ENCODE measurements around the gene SUMO3.

DNA sequence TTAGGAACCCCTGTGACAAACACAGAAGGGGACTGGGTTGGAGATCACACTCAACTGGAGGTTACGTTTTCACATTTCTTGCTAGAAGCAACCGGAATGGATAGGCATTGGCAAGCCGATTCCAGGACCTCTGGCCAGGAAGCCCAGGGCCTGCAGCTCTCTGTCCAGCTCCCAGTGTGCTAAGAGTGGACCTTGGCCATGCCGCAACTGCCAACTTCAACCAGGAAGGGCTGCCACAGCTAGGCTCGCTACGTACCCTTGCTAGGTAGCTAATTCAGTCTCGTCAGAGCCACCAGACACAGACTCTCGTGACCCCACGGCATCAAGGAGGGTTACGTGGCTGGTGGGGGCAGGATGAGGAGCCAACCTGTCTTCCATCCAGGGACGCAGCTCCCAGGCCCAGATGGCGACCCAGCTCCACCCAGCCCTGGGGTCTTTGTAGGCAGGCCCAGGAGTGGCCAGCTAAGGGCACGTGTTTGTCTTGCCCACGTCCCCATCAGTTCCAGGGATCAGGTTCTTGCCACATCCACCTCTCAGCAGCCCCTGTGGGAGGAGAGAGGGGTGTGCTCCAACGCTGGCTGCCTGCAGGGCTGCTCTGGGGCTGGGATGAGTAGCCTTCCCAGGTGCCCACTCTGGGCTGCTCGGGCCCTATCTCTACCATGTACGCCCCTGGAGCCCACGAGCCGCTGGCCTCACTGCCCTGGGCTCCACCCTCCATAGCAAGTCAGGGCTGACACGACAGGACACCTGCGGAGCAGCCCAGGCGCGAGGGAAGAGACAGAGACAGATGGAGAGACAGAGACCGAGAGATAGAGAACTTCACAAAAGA is 55.4 kb downstream of the SUMO3 start:
- TF ChIP-seq POLR2A (IDR thresholded peaks at IDR 0.05) (no peak), POLR2AphosphoS5 (IDR thresholded peaks at IDR 0.05) (no peak)
